ENCODE results near the gene ZNF385A. TPM values are rescaled to one million over a fixed set of nuclear protein-coding genes. Genes with fewer than 3 reads are reported as not detected.

The ZNF385A gene
- total and polyA plus RNA-seq, 4 donors, result 5.0 to 40.8 (median 22.6) TPM

GRCh38 chr12:54352022-54352531 is 32.5 kb downstream of the ZNF385A start:
- Histone ChIP-seq H3K4me3 (ENCODE audit: low read depth, low read length) (peak overlapping the region; percentile 32), H3K4me1 (ENCODE audit: control insufficient read depth, insufficient read depth, low read length) (peaks cover 70% of the 10 kb centered on the region), H3K9me3 (ENCODE audit: control insufficient read depth, insufficient read depth, low read length) (no peaks in the 10 kb centered on the region), H3K27ac (ENCODE audit: low read depth, low read length) (peak overlapping the region; percentile 96), H3K36me3 (ENCODE audit: control insufficient read depth, insufficient read depth, low read length) (peaks cover 16% of the 10 kb centered on the region), H3K27me3 (ENCODE audit: control insufficient read depth, insufficient read depth, low read length) (no peaks in the 10 kb centered on the region)
- DNase-seq (ENCODE audit: low read depth in 4 of 6, low spot score in 6 of 6), result peak in 4 of 6 donors; percentile 91 to 98 (median 94)
- 0% methylated on average over 11 of the region's 21 CpGs for WGBS (ENCODE audit: insufficient coverage)

DNA sequence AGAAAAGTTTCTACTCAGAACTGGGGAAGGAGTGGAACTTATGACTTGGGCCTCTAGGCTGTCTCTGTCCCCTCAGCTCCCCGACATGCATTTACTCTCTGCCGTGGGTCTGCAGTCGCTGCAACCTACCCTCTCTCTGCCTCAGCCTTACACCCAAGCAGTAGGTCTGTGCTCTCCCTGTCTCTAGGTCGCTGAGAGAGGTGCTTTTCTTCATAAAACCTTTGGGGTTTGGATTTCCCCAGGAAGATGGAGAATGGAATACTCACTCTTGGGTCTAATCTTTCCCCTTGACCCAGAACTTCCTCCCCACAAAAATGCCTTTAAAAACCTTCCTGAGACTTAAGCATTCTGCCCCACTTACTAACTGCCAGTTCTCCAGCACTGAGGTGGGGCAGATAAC is 33.2 kb downstream of the ZNF385A start:
- peak overlapping the region; percentile 96 for H3K27ac ChIP-seq (ENCODE audit: low read depth, low read length)
- WGBS (ENCODE audit: insufficient coverage), result 0% methylated on average over 1 of the region's 4 CpGs
- H3K4me3 ChIP-seq (ENCODE audit: low read depth, low read length), result no peak overlapping the region
- no peaks in the 10 kb centered on the region for H3K9me3 ChIP-seq (ENCODE audit: control insufficient read depth, insufficient read depth, low read length)
- DNase-seq (ENCODE audit: low read depth in 4 of 6, low spot score in 6 of 6), result peak in 1 of 6 donors; percentile 60
- peaks cover 23% of the 10 kb centered on the region for H3K36me3 ChIP-seq (ENCODE audit: control insufficient read depth, insufficient read depth, low read length)
- peaks cover 63% of the 10 kb centered on the region for H3K4me1 ChIP-seq (ENCODE audit: control insufficient read depth, insufficient read depth, low read length)
- H3K27me3 ChIP-seq (ENCODE audit: control insufficient read depth, insufficient read depth, low read length), result no peaks in the 10 kb centered on the region

DNA sequence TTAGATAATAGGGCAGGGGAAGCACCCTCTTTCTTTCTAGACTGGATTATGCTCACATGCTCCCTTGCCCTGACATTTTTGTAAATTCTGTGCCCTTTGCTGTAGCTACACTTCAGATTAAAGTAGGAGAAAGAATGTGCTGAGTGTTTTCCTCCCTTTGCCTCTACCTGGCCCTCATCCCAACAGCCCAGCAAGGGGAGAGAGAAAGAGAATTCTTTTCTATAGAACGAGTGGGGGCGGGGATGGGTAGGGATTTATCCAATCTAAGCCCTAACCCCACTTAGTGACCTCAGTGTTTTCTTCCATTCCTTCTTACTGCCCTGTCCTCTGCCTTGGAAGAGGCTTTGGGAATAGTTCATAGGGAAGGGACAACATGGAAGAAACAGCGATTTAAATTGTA is 33.8 kb downstream of the ZNF385A start:
- peaks cover 29% of the 10 kb centered on the region for H3K36me3 ChIP-seq (ENCODE audit: control insufficient read depth, insufficient read depth, low read length)

GRCh38 chr12:54349679-54350078 is 34.9 kb downstream of the ZNF385A start:
- peak overlapping the region; percentile 96 for H3K27ac ChIP-seq (ENCODE audit: low read depth, low read length)
- DNase-seq (ENCODE audit: low read depth in 4 of 6, low spot score in 6 of 6), result peak in 1 of 6 donors; percentile 71
- no peak overlapping the region for H3K4me3 ChIP-seq (ENCODE audit: low read depth, low read length)
- no peaks in the 10 kb centered on the region for H3K27me3 ChIP-seq (ENCODE audit: control insufficient read depth, insufficient read depth, low read length)
- peaks cover 37% of the 10 kb centered on the region for H3K36me3 ChIP-seq (ENCODE audit: control insufficient read depth, insufficient read depth, low read length)
- H3K9me3 ChIP-seq (ENCODE audit: control insufficient read depth, insufficient read depth, low read length), result no peaks in the 10 kb centered on the region
- H3K4me1 ChIP-seq (ENCODE audit: control insufficient read depth, insufficient read depth, low read length), result peaks cover 48% of the 10 kb centered on the region

More for the DNA sequence above, 33.8 kb downstream of the ZNF385A start:
- Histone ChIP-seq H3K4me3 (ENCODE audit: low read depth, low read length) (no peak overlapping the region), H3K27me3 (ENCODE audit: control insufficient read depth, insufficient read depth, low read length) (no peaks in the 10 kb centered on the region), H3K4me1 (ENCODE audit: control insufficient read depth, insufficient read depth, low read length) (peaks cover 58% of the 10 kb centered on the region), H3K27ac (ENCODE audit: low read depth, low read length) (peak overlapping the region; percentile 96), H3K9me3 (ENCODE audit: control insufficient read depth, insufficient read depth, low read length) (no peaks in the 10 kb centered on the region)
- peak in 2 of 6 donors; percentile 50 to 62 for DNase-seq (ENCODE audit: low read depth in 4 of 6, low spot score in 6 of 6)
- no CpG with 5 or more reads among the region's 3 CpGs for WGBS (ENCODE audit: insufficient coverage)

DNA sequence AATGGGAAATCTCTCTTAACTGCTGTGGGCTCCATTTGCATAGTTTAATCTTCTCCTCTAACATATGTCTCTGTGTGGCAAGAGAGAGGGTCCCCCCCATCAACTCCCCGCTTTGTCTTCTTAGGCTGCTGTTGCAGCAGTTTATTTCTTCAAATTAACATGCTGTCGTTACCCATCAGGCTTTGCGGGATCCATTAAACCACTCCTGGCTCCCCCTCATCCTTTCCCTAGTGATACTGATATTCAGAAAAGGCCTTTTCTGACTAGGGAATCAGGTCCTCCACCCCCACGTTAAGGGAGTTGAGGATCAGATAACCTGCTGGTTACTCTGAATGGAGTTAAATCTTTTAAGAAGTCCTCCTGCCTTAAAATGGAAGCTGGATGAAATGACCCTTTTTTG is 35.5 kb downstream of the ZNF385A start:
- H3K27me3 ChIP-seq (ENCODE audit: control insufficient read depth, insufficient read depth, low read length), result no peaks in the 10 kb centered on the region
- no peaks in the 10 kb centered on the region for H3K9me3 ChIP-seq (ENCODE audit: control insufficient read depth, insufficient read depth, low read length)
- peaks cover 41% of the 10 kb centered on the region for H3K4me1 ChIP-seq (ENCODE audit: control insufficient read depth, insufficient read depth, low read length)
- DNase-seq (ENCODE audit: low read depth in 4 of 6, low spot score in 6 of 6), result peak in 1 of 6 donors; percentile 91
- no peak overlapping the region for H3K4me3 ChIP-seq (ENCODE audit: low read depth, low read length)
- no CpG with 5 or more reads among the region's 4 CpGs for WGBS (ENCODE audit: insufficient coverage)
- peaks cover 41% of the 10 kb centered on the region for H3K36me3 ChIP-seq (ENCODE audit: control insufficient read depth, insufficient read depth, low read length)
- peak overlapping the region; percentile 96 for H3K27ac ChIP-seq (ENCODE audit: low read depth, low read length)

- peaks cover 34% of the 10 kb centered on the region for H3K36me3 ChIP-seq (ENCODE audit: control insufficient read depth, insufficient read depth, low read length)
- no peaks in the 10 kb centered on the region for H3K27me3 ChIP-seq (ENCODE audit: control insufficient read depth, insufficient read depth, low read length)
- H3K27ac ChIP-seq (ENCODE audit: low read depth, low read length), result peak overlapping the region; percentile 75
- peaks cover 29% of the 10 kb centered on the region for H3K4me1 ChIP-seq (ENCODE audit: control insufficient read depth, insufficient read depth, low read length)
- DNase-seq (ENCODE audit: low read depth in 4 of 6, low spot score in 6 of 6), result peak in 2 of 6 donors; percentile 72 to 88
- 17% methylated on average over 4 of the region's 9 CpGs for WGBS (ENCODE audit: insufficient coverage)
- no peak overlapping the region for H3K4me3 ChIP-seq (ENCODE audit: low read depth, low read length)
- H3K9me3 ChIP-seq (ENCODE audit: control insufficient read depth, insufficient read depth, low read length), result no peaks in the 10 kb centered on the region
Measured at GRCh38 chr12:54341378-54342300, 42.9 kb downstream of the ZNF385A start.

GRCh38 chr12:54340846-54341245 is 43.7 kb downstream of the ZNF385A start:
- Histone ChIP-seq H3K4me1 (ENCODE audit: control insufficient read depth, insufficient read depth, low read length) (peaks cover 35% of the 10 kb centered on the region), H3K27ac (ENCODE audit: low read depth, low read length) (peak overlapping the region; percentile 75), H3K36me3 (ENCODE audit: control insufficient read depth, insufficient read depth, low read length) (peaks cover 26% of the 10 kb centered on the region), H3K9me3 (ENCODE audit: control insufficient read depth, insufficient read depth, low read length) (no peaks in the 10 kb centered on the region), H3K4me3 (ENCODE audit: low read depth, low read length) (no peak overlapping the region), H3K27me3 (ENCODE audit: control insufficient read depth, insufficient read depth, low read length) (no peaks in the 10 kb centered on the region)
- WGBS (ENCODE audit: insufficient coverage), result 89% methylated on average over 4 of the region's 7 CpGs
- no peak for DNase-seq (ENCODE audit: low read depth in 4 of 6, low spot score in 6 of 6)

DNA sequence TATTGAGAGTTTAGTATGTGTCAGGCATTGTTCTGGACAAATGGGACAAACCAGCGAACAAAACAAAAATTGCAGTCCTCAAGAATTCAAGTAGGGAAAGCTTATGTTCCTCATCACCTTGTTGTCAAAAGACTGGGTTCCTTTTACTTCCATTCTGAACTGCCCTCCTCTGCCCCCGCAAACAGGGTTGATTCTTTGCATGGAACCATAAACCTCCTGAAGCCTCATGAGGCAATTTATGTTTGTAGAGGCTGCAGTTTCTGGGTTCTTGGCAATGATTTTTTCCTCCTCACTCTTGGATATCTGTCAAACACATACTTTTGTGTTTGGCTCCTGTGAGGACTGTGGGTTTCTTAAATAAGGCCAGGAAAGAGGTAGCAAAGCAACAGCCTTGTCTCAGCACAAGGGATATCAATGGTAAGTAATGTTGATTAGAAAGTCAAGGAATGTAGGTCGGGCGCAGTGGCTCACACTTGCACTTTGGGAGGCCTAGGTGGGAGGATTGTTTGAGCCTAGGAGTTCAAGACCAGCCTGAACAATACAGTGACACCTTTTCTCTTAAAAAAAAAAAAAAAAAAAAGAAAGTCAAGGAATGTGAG is 45.7 kb downstream of the ZNF385A start:
- peaks cover 35% of the 10 kb centered on the region for H3K4me1 ChIP-seq (ENCODE audit: control insufficient read depth, insufficient read depth, low read length)
- H3K27ac ChIP-seq (ENCODE audit: low read depth, low read length), result peak overlapping the region; percentile 83

GRCh38 chr12:54337854-54338650 is 46.5 kb downstream of the ZNF385A start:
- peaks cover 35% of the 10 kb centered on the region for H3K4me1 ChIP-seq (ENCODE audit: control insufficient read depth, insufficient read depth, low read length)
- peak overlapping the region; percentile 83 for H3K27ac ChIP-seq (ENCODE audit: low read depth, low read length)
- H3K27me3 ChIP-seq (ENCODE audit: control insufficient read depth, insufficient read depth, low read length), result no peaks in the 10 kb centered on the region
- no peak overlapping the region for H3K4me3 ChIP-seq (ENCODE audit: low read depth, low read length)
- peaks cover 8% of the 10 kb centered on the region for H3K36me3 ChIP-seq (ENCODE audit: control insufficient read depth, insufficient read depth, low read length)
- no peaks in the 10 kb centered on the region for H3K9me3 ChIP-seq (ENCODE audit: control insufficient read depth, insufficient read depth, low read length)
- peak in 2 of 6 donors; percentile 21 to 81 for DNase-seq (ENCODE audit: low read depth in 4 of 6, low spot score in 6 of 6)
- WGBS (ENCODE audit: insufficient coverage), result 13% methylated on average over 1 of the region's 3 CpGs

More for the DNA sequence above, 45.7 kb downstream of the ZNF385A start:
- no peaks in the 10 kb centered on the region for H3K9me3 ChIP-seq (ENCODE audit: control insufficient read depth, insufficient read depth, low read length)
- no CpG with 5 or more reads among the region's 4 CpGs for WGBS (ENCODE audit: insufficient coverage)
- no peak overlapping the region for H3K4me3 ChIP-seq (ENCODE audit: low read depth, low read length)
- H3K27me3 ChIP-seq (ENCODE audit: control insufficient read depth, insufficient read depth, low read length), result no peaks in the 10 kb centered on the region
- peak in 1 of 6 donors; percentile 46 for DNase-seq (ENCODE audit: low read depth in 4 of 6, low spot score in 6 of 6)
- peaks cover 11% of the 10 kb centered on the region for H3K36me3 ChIP-seq (ENCODE audit: control insufficient read depth, insufficient read depth, low read length)
